ENCODE results near the gene POPDC2. TPM values are rescaled to one million over a fixed set of nuclear protein-coding genes. Genes with fewer than 3 reads are reported as not detected.

The POPDC2 gene
- total RNA-seq, 1 donor from 2014 or later = not detected

- no peak for TF ChIP-seq CTCF (IDR thresholded peaks at IDR 0.05; ENCODE audit: insufficient read depth, low read length, severe bottlenecking)
- DNase-seq (ENCODE audit: low read depth) = peak; percentile 16
- peak; percentile 28 for FAIRE-seq
- no peaks in the 10 kb centered on the region for H3K36me3 ChIP-seq (ENCODE audit: control insufficient read depth, insufficient read depth, low read length)
- no peak overlapping the region for H3K4me3 ChIP-seq (ENCODE audit: low read depth, low read length)
- no peaks in the 10 kb centered on the region for H3K27me3 ChIP-seq (ENCODE audit: control insufficient read depth, insufficient read depth, low read length)
Measured at GRCh38 chr3:119642746-119643473, 17.5 kb downstream of the POPDC2 start.

- no peak for FAIRE-seq
- no peak for TF ChIP-seq CTCF (IDR thresholded peaks at IDR 0.05; ENCODE audit: insufficient read depth, low read length, severe bottlenecking)
- Histone ChIP-seq H3K36me3 (ENCODE audit: control insufficient read depth, insufficient read depth, low read length) (no peaks in the 10 kb centered on the region), H3K27me3 (ENCODE audit: control insufficient read depth, insufficient read depth, low read length) (no peaks in the 10 kb centered on the region), H3K4me3 (ENCODE audit: low read depth, low read length) (no peak overlapping the region)
- DNase-seq (ENCODE audit: low read depth) = no peak
Measured at GRCh38 chr3:119641416-119641815, 19.0 kb downstream of the POPDC2 start.

- FAIRE-seq = no peak
- no peak for TF ChIP-seq CTCF (IDR thresholded peaks at IDR 0.05; ENCODE audit: insufficient read depth, low read length, severe bottlenecking)
- peak; percentile 49 for DNase-seq (ENCODE audit: low read depth)
- Histone ChIP-seq H3K36me3 (ENCODE audit: control insufficient read depth, insufficient read depth, low read length) (no peaks in the 10 kb centered on the region), H3K27me3 (ENCODE audit: control insufficient read depth, insufficient read depth, low read length) (no peaks in the 10 kb centered on the region), H3K4me3 (ENCODE audit: low read depth, low read length) (no peak overlapping the region)
Measured at GRCh38 chr3:119639494-119640350, 20.7 kb downstream of the POPDC2 start.

- FAIRE-seq (no peak), DNase-seq (ENCODE audit: low read depth) (peak; percentile 88)
- no peak for TF ChIP-seq CTCF (IDR thresholded peaks at IDR 0.05; ENCODE audit: insufficient read depth, low read length, severe bottlenecking)
- no peaks in the 10 kb centered on the region for H3K27me3 ChIP-seq (ENCODE audit: control insufficient read depth, insufficient read depth, low read length)
- H3K4me3 ChIP-seq (ENCODE audit: low read depth, low read length) = no peak overlapping the region
- no peaks in the 10 kb centered on the region for H3K36me3 ChIP-seq (ENCODE audit: control insufficient read depth, insufficient read depth, low read length)
Measured at GRCh38 chr3:119637679-119638477, 22.5 kb downstream of the POPDC2 start.

GRCh38 chr3:119636891-119637611 is 23.3 kb downstream of the POPDC2 start:
- Histone ChIP-seq H3K4me3 (ENCODE audit: low read depth, low read length) (no peak overlapping the region), H3K36me3 (ENCODE audit: control insufficient read depth, insufficient read depth, low read length) (no peaks in the 10 kb centered on the region), H3K27me3 (ENCODE audit: control insufficient read depth, insufficient read depth, low read length) (no peaks in the 10 kb centered on the region)
- no peak for TF ChIP-seq CTCF (IDR thresholded peaks at IDR 0.05; ENCODE audit: insufficient read depth, low read length, severe bottlenecking)
- FAIRE-seq (no peak), DNase-seq (ENCODE audit: low read depth) (no peak)

Data from bronchial epithelial cell (primary cell).